GF-D8 (cell line): ENCODE results near the gene MAMDC2.

ENCODE experiments used
- DNase-seq: peaks from one replicate; lab custom pipeline; 2025; lab: John Stamatoyannopoulos, UW

The MAMDC2 gene

GRCh38 chr9:70107558-70107957, 63.9 kb downstream of the MAMDC2 start:
- DNase-seq = no peak

GRCh38 chr9:70108181-70108580, 64.5 kb downstream of the MAMDC2 start:
- no peak for DNase-seq

GRCh38 chr9:70110194-70111041, 66.8 kb downstream of the MAMDC2 start:
- DNase-seq = no peak

GRCh38 chr9:70111042-70111602, 67.5 kb downstream of the MAMDC2 start:
- DNase-seq = no peak

GRCh38 chr9:70111641-70112236, 68.1 kb downstream of the MAMDC2 start:
- DNase-seq = no peak

GRCh38 chr9:70112981-70113380, 69.3 kb downstream of the MAMDC2 start:
- no peak for DNase-seq

- DNase-seq = no peak
These were observed 69.9 kb downstream of the MAMDC2 start for GRCh38 chr9:70113403-70114022.

- no peak for DNase-seq
These were observed 71.2 kb downstream of the MAMDC2 start for GRCh38 chr9:70114898-70115297.

- no peak for DNase-seq
These were observed 74.2 kb downstream of the MAMDC2 start for GRCh38 chr9:70117835-70118319.

GRCh38 chr9:70119786-70120185, 76.1 kb downstream of the MAMDC2 start:
- DNase-seq = no peak

- DNase-seq = no peak
These were observed 77.3 kb downstream of the MAMDC2 start for GRCh38 chr9:70120834-70121510.

GRCh38 chr9:70121818-70122436, 78.3 kb downstream of the MAMDC2 start:
- DNase-seq = no peak

- DNase-seq = no peak
These were observed 80.0 kb downstream of the MAMDC2 start for GRCh38 chr9:70123695-70124094.

- no peak for DNase-seq
These were observed 82.1 kb downstream of the MAMDC2 start for GRCh38 chr9:70125621-70126263.

GRCh38 chr9:70127036-70127435, 83.4 kb downstream of the MAMDC2 start:
- no peak for DNase-seq

GRCh38 chr9:70127540-70128416, 84.1 kb downstream of the MAMDC2 start:
- no peak for DNase-seq

- no peak for DNase-seq
These were observed 86.6 kb downstream of the MAMDC2 start for GRCh38 chr9:70130266-70130665.

GRCh38 chr9:70131296-70131695, 87.6 kb downstream of the MAMDC2 start:
- DNase-seq = no peak

- DNase-seq = no peak
These were observed 89.9 kb downstream of the MAMDC2 start for GRCh38 chr9:70133253-70134208.
